ENCODE measurements around the gene GPX6.

GPX6 gene

GRCh38 chr6:28522594-28523240, 7.1 kb upstream of the GPX6 start:
- Histone ChIP-seq H3K4me3 (ENCODE audit: low read depth, low read length) (no peak overlapping the region), H3K4me1 (ENCODE audit: control insufficient read depth, insufficient read depth, low read length) (0 out of 2 replicates have a peak, but pooled peaks cover 3% of the 10 kb centered on the region), H3K27ac (ENCODE audit: extremely low read depth, low read depth, low read length) (no peak overlapping the region), H3K36me3 (ENCODE audit: control insufficient read depth in 2 of 2, insufficient read depth in 1 of 2, low read length in 2 of 2) (no peaks in the 10 kb centered on the region), H3K9me3 (ENCODE audit: control insufficient read depth, insufficient read depth, low read depth, low read length) (no peaks in the 10 kb centered on the region)
- POLR2A ChIA-PET = interaction anchor here (0.8 kb wide), 1 partner anchor 8 kb away, joined by 3 read pairs; no protein-coding TSS in a partner anchor
- CTCF ChIA-PET = interaction anchor here (0.6 to 2.1 kb wide), 5 partner anchors 10 to 1981 kb away, joined by 3 to 7 read pairs (median 4); no protein-coding TSS in a partner anchor
- peak; percentile 68; the same call in 1 of the 2 replicates for TF ChIP-seq SCRT1 (tag by site-specific recombination; IDR thresholded peaks at IDR 0.05; ENCODE audit: borderline replicate concordance)
- no peak for TF ChIP-seq ZNF19 (tag by site-specific recombination; IDR thresholded peaks at IDR 0.05; ENCODE audit: low read depth)
- TF ChIP-seq GLIS1 (tag by site-specific recombination; IDR thresholded peaks at IDR 0.05) = peak; percentile 56
- TF ChIP-seq ZNF777 (tag by site-specific recombination; IDR thresholded peaks at IDR 0.05; ENCODE audit: borderline replicate concordance) = no peak
- TF ChIP-seq ZNF488 (tag by site-specific recombination; IDR thresholded peaks at IDR 0.05) = no peak
- no peak for TF ChIP-seq ZFP69B (tag by site-specific recombination; IDR thresholded peaks at IDR 0.05)
- TF ChIP-seq ZSCAN4 (tag by site-specific recombination; IDR thresholded peaks at IDR 0.05) = no peak
- TF ChIP-seq BCL6B (tag by site-specific recombination; IDR thresholded peaks at IDR 0.05) = no peak
- TF ChIP-seq WT1 (tag by site-specific recombination; IDR thresholded peaks at IDR 0.05) = peak; percentile 12; the same call in 1 of the 2 replicates
- no peak for TF ChIP-seq ZNF280D (tag by site-specific recombination; IDR thresholded peaks at IDR 0.05)
- no peak for TF ChIP-seq ZNF148 (tag by site-specific recombination; IDR thresholded peaks at IDR 0.05; ENCODE audit: borderline replicate concordance)
- TF ChIP-seq ZNF677 (tag by site-specific recombination; IDR thresholded peaks at IDR 0.05) = peak; percentile 83
- no peak for TF ChIP-seq TCF7L2 (IDR thresholded peaks at IDR 0.05; ENCODE audit: borderline replicate concordance, low read depth, low read length)
- peak; percentile 89 for TF ChIP-seq SCRT2 (tag by site-specific recombination; IDR thresholded peaks at IDR 0.05)
- no peak for TF ChIP-seq ZNF292 (tag by site-specific recombination; IDR thresholded peaks at IDR 0.05; ENCODE audit: borderline replicate concordance, low read depth)
- TF ChIP-seq ZNF114 (tag by site-specific recombination; IDR thresholded peaks at IDR 0.05) = no peak
- TF ChIP-seq HOXD13 (CRISPR knock-in tag; IDR thresholded peaks at IDR 0.05; ENCODE audit: borderline replicate concordance) = no peak
